SW480 (cell line): ENCODE data around the gene AGRN.
"Not testable (repeated sequence)": the region's sequence is repeated elsewhere in the genome, so short reads cannot be mapped to it uniquely, and the experiment has no call there.

Experiments used
- DNase-seq: peaks from one replicate; pipeline ENCODE4 v3.0.0-alpha.2; 2016; ENCODE audit warnings: low spot score

AGRN gene

GRCh38 chr1:1053682-1054081 lies 33.8 kb downstream of the AGRN start:
- no peak for DNase-seq

- DNase-seq: no peak
Measured at GRCh38 chr1:1054099-1054700, 34.3 kb downstream of the AGRN start.

GRCh38 chr1:1054971-1055370 lies 35.1 kb downstream of the AGRN start:
- DNase-seq: no peak

GRCh38 chr1:1055841-1056736 lies 36.2 kb downstream of the AGRN start:
- DNase-seq: no peak

- DNase-seq: not testable (repeated sequence)
Measured at GRCh38 chr1:1057769-1058087, 37.8 kb downstream of the AGRN start.

GRCh38 chr1:1058088-1058905 lies 38.4 kb downstream of the AGRN start:
- DNase-seq: peak; percentile 84

GRCh38 chr1:1058921-1059493 lies 39.1 kb downstream of the AGRN start:
- DNase-seq: peak; percentile 64

GRCh38 chr1:1059494-1060280 lies 39.8 kb downstream of the AGRN start:
- DNase-seq: peak; percentile 80

- DNase-seq: no peak
Measured at GRCh38 chr1:1060281-1061000, 40.5 kb downstream of the AGRN start.

GRCh38 chr1:1061682-1062345 lies 41.9 kb downstream of the AGRN start:
- no peak for DNase-seq

GRCh38 chr1:1062348-1063163 lies 42.6 kb downstream of the AGRN start:
- DNase-seq: no peak

GRCh38 chr1:1063261-1063944 lies 43.5 kb downstream of the AGRN start:
- DNase-seq: no peak

- peak; percentile 91 for DNase-seq
Measured at GRCh38 chr1:1063945-1064831, 44.3 kb downstream of the AGRN start.

- peak; percentile 67 for DNase-seq
Measured at GRCh38 chr1:1065265-1065939, 45.5 kb downstream of the AGRN start.

GRCh38 chr1:1065940-1066304 lies 46.0 kb downstream of the AGRN start:
- not testable (repeated sequence) for DNase-seq

- no peak for DNase-seq
Measured at GRCh38 chr1:1066403-1067283, 46.7 kb downstream of the AGRN start.
